Measurements from ENCODE around the gene RSAD1. TPM values are rescaled to one million over a fixed set of nuclear protein-coding genes. Genes with fewer than 3 reads are reported as not detected.

RSAD1 gene
- total RNA-seq, 1 experiment from 2014 or later, result 28.7 TPM

- BruUV-seq (replicated peaks), result no TSS peak
- ChIA-PET CTCF (interaction anchor here (0.6 to 1.2 kb wide), 4 partner anchors 7 to 163 kb away, joined by 3 read pairs; partner anchors contain the start of gene RSAD1), POLR2A (interaction anchor here (0.6 to 1.8 kb wide), 2 partner anchors 8 to 243 kb away, joined by 4 read pairs; no protein-coding TSS in a partner anchor)
- Mint-ChIP-seq H3K27me3 (ENCODE audit: insufficient read depth, unreplicated experiment) (no peaks in the 10 kb centered on the region), H3K9me3 (ENCODE audit: unreplicated experiment) (no peaks in the 10 kb centered on the region), H3K27ac (ENCODE audit: low read depth, unreplicated experiment) (no peak overlapping the region), H3K4me1 (ENCODE audit: insufficient read depth, unreplicated experiment) (peaks cover 25% of the 10 kb centered on the region), H3K36me3 (ENCODE audit: insufficient read depth, unreplicated experiment) (no peaks in the 10 kb centered on the region), H3K4me3 (ENCODE audit: unreplicated experiment) (no peak overlapping the region)
- intact Hi-C loops (cut with micrococcal nuclease), result no loop called here
- DNase-seq (ENCODE audit: unreplicated experiment), result no peak
- no peak for TF ChIP-seq CTCF (IDR thresholded peaks at IDR 0.05; ENCODE audit: unreplicated experiment)
Measured at GRCh38 chr17:50531428-50532025, 52.9 kb downstream of the RSAD1 start.

- no peak within 1 kb of the TSS for H3K27ac Mint-ChIP-seq (ENCODE audit: low read depth, unreplicated experiment)
- no peak for DNase-seq (ENCODE audit: unreplicated experiment)
- CTCF ChIA-PET, result interaction anchor here (0.6 to 1.3 kb wide), 5 partner anchors 10 to 360 kb away, joined by 3 to 4 read pairs (median 3); no protein-coding TSS in a partner anchor
Measured at GRCh38 chr17:50532452-50533024, 53.9 kb downstream of the RSAD1 start, which contains the start of gene EPN3. TSS of gene EPN3 (plus strand) at chr17:50532735. CDS start at chr17:50536557, 3,822 bp downstream.

GRCh38 chr17:50533185-50533584 lies 54.5 kb downstream of the RSAD1 start:
- TF ChIP-seq CTCF (IDR thresholded peaks at IDR 0.05; ENCODE audit: unreplicated experiment), result no peak
- BruUV-seq (replicated peaks), result no TSS peak
- ChIA-PET POLR2A (interaction anchor here (0.7 to 1.7 kb wide), 6 partner anchors 9 to 136 kb away, joined by 3 to 9 read pairs (median 4); partner anchors contain the start of gene LRRC59), CTCF (interaction anchor here (0.6 to 1.3 kb wide), 5 partner anchors 8 to 45 kb away, joined by 3 to 4 read pairs (median 3); no protein-coding TSS in a partner anchor)
- Mint-ChIP-seq H3K9me3 (ENCODE audit: unreplicated experiment) (no peaks in the 10 kb centered on the region), H3K4me1 (ENCODE audit: insufficient read depth, unreplicated experiment) (peaks cover 25% of the 10 kb centered on the region), H3K27ac (ENCODE audit: low read depth, unreplicated experiment) (no peak overlapping the region), H3K27me3 (ENCODE audit: insufficient read depth, unreplicated experiment) (no peaks in the 10 kb centered on the region), H3K36me3 (ENCODE audit: insufficient read depth, unreplicated experiment) (no peaks in the 10 kb centered on the region), H3K4me3 (ENCODE audit: unreplicated experiment) (peak overlapping the region; percentile 67)
- no peak for DNase-seq (ENCODE audit: unreplicated experiment)
- intact Hi-C loops (cut with micrococcal nuclease), result no loop called here

More at GRCh38 chr17:50532452-50533024, 53.9 kb downstream of the RSAD1 start, which contains the start of gene EPN3:
- Mint-ChIP-seq H3K4me1 (ENCODE audit: insufficient read depth, unreplicated experiment) (peaks cover 25% of the 10 kb centered on the region), H3K9me3 (ENCODE audit: unreplicated experiment) (no peaks in the 10 kb centered on the region), H3K27me3 (ENCODE audit: insufficient read depth, unreplicated experiment) (no peaks in the 10 kb centered on the region), H3K36me3 (ENCODE audit: insufficient read depth, unreplicated experiment) (no peaks in the 10 kb centered on the region), H3K4me3 (ENCODE audit: unreplicated experiment) (peak within 1 kb of the TSS; percentile 67)
- BruUV-seq (replicated peaks), result no TSS peak
- POLR2A ChIA-PET, result interaction anchor here (1.6 to 1.8 kb wide), 2 partner anchors 9 to 45 kb away, joined by 4 to 6 read pairs; no protein-coding TSS in a partner anchor
- TF ChIP-seq CTCF (IDR thresholded peaks at IDR 0.05; ENCODE audit: unreplicated experiment), result no peak
- intact Hi-C loops (cut with micrococcal nuclease), result no loop called here

- H3K4me3 Mint-ChIP-seq (ENCODE audit: unreplicated experiment), result peak overlapping the region; percentile 67
- H3K4me1 Mint-ChIP-seq (ENCODE audit: insufficient read depth, unreplicated experiment), result peaks cover 25% of the 10 kb centered on the region
- H3K36me3 Mint-ChIP-seq (ENCODE audit: insufficient read depth, unreplicated experiment), result no peaks in the 10 kb centered on the region
- H3K9me3 Mint-ChIP-seq (ENCODE audit: unreplicated experiment), result no peaks in the 10 kb centered on the region
- DNase-seq (ENCODE audit: unreplicated experiment), result no peak
- POLR2A ChIA-PET, result interaction anchor here (0.7 to 1.7 kb wide), 6 partner anchors 8 to 136 kb away, joined by 3 to 9 read pairs (median 4); partner anchors contain the start of gene LRRC59
- CTCF ChIA-PET, result interaction anchor here (0.6 to 1.3 kb wide), 6 partner anchors 8 to 184 kb away, joined by 3 to 4 read pairs (median 3); no protein-coding TSS in a partner anchor
- no TSS peak for BruUV-seq (replicated peaks)
- no peak overlapping the region for H3K27ac Mint-ChIP-seq (ENCODE audit: low read depth, unreplicated experiment)
- no peaks in the 10 kb centered on the region for H3K27me3 Mint-ChIP-seq (ENCODE audit: insufficient read depth, unreplicated experiment)
- intact Hi-C loops (cut with micrococcal nuclease), result no loop called here
- TF ChIP-seq CTCF (IDR thresholded peaks at IDR 0.05; ENCODE audit: unreplicated experiment), result no peak
Measured at GRCh38 chr17:50533720-50534148, 55.1 kb downstream of the RSAD1 start.
